CD14-positive monocyte (primary cell): ENCODE measurements around the gene BRD2. TPM values are rescaled to one million over a fixed set of nuclear protein-coding genes. Genes with fewer than 3 reads are reported as not detected.

Experiments
- DNase-seq, 3 donors: peaks; one replicate each; pipeline ENCODE4 v3.0.0-alpha.2; 2011 to 2022
- H2AFZ ChIP-seq: 2 replicates; pipeline ENCODE4 v1.6.0; 2012; ENCODE audit warnings: mild to moderate bottlenecking, low read depth, low read length, inconsistent platforms; ENCODE audit not compliant: insufficient read depth, poor library complexity, severe bottlenecking
- H3K27ac ChIP-seq, 2 donors: 1 replicate in 1 of 2; 2 replicates in 1 of 2; pipeline ENCODE4 v1.5.1; 2012 to 2013; ENCODE audit warnings: low read length in 2 of 2, control low read depth in 1 of 2, inconsistent platforms in 1 of 2, low read depth in 1 of 2, mild to moderate bottlenecking in 1 of 2
- H3K27me3 ChIP-seq, 2 donors: one replicate each; pipeline versions ENCODE4 v1.6.0 to v1.6.1; 2011 to 2013; ENCODE audit warnings: low read length in 2 of 2; ENCODE audit not compliant: control insufficient read depth in 2 of 2, insufficient read depth in 2 of 2
- H3K36me3 ChIP-seq, 2 donors: replicated peaks in 1 of 2; 1 replicate in 1 of 2; 2 replicates in 1 of 2; pipeline versions ENCODE4 v1.5.1 to v1.6.1; 2012 to 2013; ENCODE audit warnings: low read length in 2 of 2, control low read depth in 1 of 2, inconsistent platforms in 1 of 2, mild to moderate bottlenecking in 1 of 2; ENCODE audit not compliant: insufficient read depth in 2 of 2, control insufficient read depth in 1 of 2
- H3K4me1 ChIP-seq, 2 donors: 1 replicate in 1 of 2; 2 replicates in 1 of 2; pipeline versions ENCODE4 v1.5.1 to v1.6.1; 2012 to 2013; ENCODE audit warnings: low read length in 2 of 2, control low read depth in 1 of 2, inconsistent platforms in 1 of 2, mild to moderate bottlenecking in 1 of 2, moderate library complexity in 1 of 2; ENCODE audit not compliant: insufficient read depth in 2 of 2, control insufficient read depth in 1 of 2
- H3K4me2 ChIP-seq: replicated peaks from 2 replicates; pipeline ENCODE3; 2012; ENCODE audit warnings: low read length, moderate library complexity, mild to moderate bottlenecking; ENCODE audit not compliant: poor library complexity, severe bottlenecking; ENCODE audit errors: extremely low read depth
- H3K4me3 ChIP-seq, 3 experiments: fragments of 200-600 bp in 1 of 3; sonication (generic) in 1 of 3; replicated peaks in 1 of 3; 1 replicate in 2 of 3; 2 replicates in 1 of 3; pipeline ENCODE4 v1.5.1; 2011 to 2013; ENCODE audit warnings: low read length in 3 of 3, mild to moderate bottlenecking in 3 of 3, control low read depth in 2 of 3, low read depth in 2 of 3, inconsistent platforms in 1 of 3, moderate library complexity in 1 of 3
- H3K79me2 ChIP-seq: 2 replicates; pipeline ENCODE4 v1.6.0; 2012; ENCODE audit warnings: mild to moderate bottlenecking, control low read depth, inconsistent platforms, low read length, moderate library complexity; ENCODE audit not compliant: insufficient read depth
- H3K9ac ChIP-seq: 2 replicates; pipeline ENCODE4 v1.6.0; 2017; ENCODE audit warnings: low read length, mild to moderate bottlenecking; ENCODE audit not compliant: insufficient read depth, poor library complexity, severe bottlenecking
- H3K9me3 ChIP-seq, 2 donors: replicated peaks in 1 of 2; 1 replicate in 1 of 2; 2 replicates in 1 of 2; pipeline versions ENCODE4 v1.5.1 to v1.6.1; 2012 to 2013; ENCODE audit warnings: low read length in 2 of 2, control low read depth in 1 of 2; ENCODE audit not compliant: control insufficient read depth in 1 of 2, insufficient read depth in 1 of 2
- H4K20me1 ChIP-seq: 2 replicates; pipeline ENCODE4 v1.6.0; 2012; ENCODE audit warnings: mild to moderate bottlenecking, low read length, control low read depth, moderate library complexity; ENCODE audit not compliant: insufficient read depth
- H3K27ac Mint-ChIP-seq, 7 donors: one replicate each; pipeline ENCODE4 v1.8.0; 2020; ENCODE audit warnings: mild to moderate bottlenecking in 7 of 7, mixed read lengths in 7 of 7, moderate library complexity in 6 of 7, inconsistent platforms in 2 of 7
- H3K27me3 Mint-ChIP-seq, 3 donors: one replicate each; pipeline ENCODE4 v1.8.0; 2021 to 2022; ENCODE audit warnings: low read depth in 3 of 3, mild to moderate bottlenecking in 3 of 3, mixed read lengths in 3 of 3, moderate library complexity in 3 of 3, inconsistent platforms in 1 of 3
- H3K36me3 Mint-ChIP-seq, 2 donors: one replicate each; pipeline ENCODE4 v1.8.0; 2020; ENCODE audit warnings: mixed read lengths in 2 of 2, inconsistent platforms in 1 of 2, mild to moderate bottlenecking in 1 of 2
- H3K4me1 Mint-ChIP-seq: one replicate; pipeline ENCODE4 v1.8.0; 2020; ENCODE audit warnings: mild to moderate bottlenecking, mixed read lengths
- H3K4me3 Mint-ChIP-seq, 2 donors: one replicate each; pipeline ENCODE4 v1.8.0; 2020; ENCODE audit warnings: mild to moderate bottlenecking in 2 of 2, mixed read lengths in 2 of 2, moderate library complexity in 1 of 2
- H3K9me3 Mint-ChIP-seq, 7 donors: one replicate each; pipeline ENCODE4 v1.8.0; 2020 to 2022; ENCODE audit warnings: mixed read lengths in 7 of 7, mild to moderate bottlenecking in 6 of 7, moderate library complexity in 6 of 7, inconsistent platforms in 2 of 7
- CTCF ChIP-seq: fragments of 200-600 bp; IDR thresholded peaks from one replicate; pipeline ENCODE4 v1.8.0; 2022; ENCODE audit warnings: antibody characterized with exemption, mild to moderate bottlenecking
- WGBS: methylation state at CpG from one replicate; pipeline ENCODE4 v1.1.5; 2013; ENCODE audit warnings: missing lambda C conversion rate; ENCODE audit not compliant: insufficient coverage; 5-methylcytosine and 5-hydroxymethylcytosine counted together
- intact Hi-C, 2 donors: fragments of 100-400 bp; cut with micrococcal nuclease; formaldehyde crosslinking; loops; one replicate each; pipeline versions ENCODE4 v1.15.0 to v1.15.1; 2023
- polyA plus RNA-seq, 3 donors: library from polyadenylated mRNA; depleted of rRNA in 1 of 3; unstranded in 2 of 3; stranded (reverse) in 1 of 3; fragments of 300-500 nt in 2 of 3; fragments of >200 nt in 1 of 3; fragmentation: Illumina TruSeq in 2 of 3; gene quantifications; 1 replicate in 2 of 3; 2 replicates in 1 of 3; pipeline ENCODE4 v1.2.3, GENCODE V29; 2012 to 2021

Gene BRD2
- polyA plus RNA-seq, 3 donors, result 9.6 to 475 (median 21.7) TPM

- Mint-ChIP-seq H3K4me1 (peaks cover 52% of the 10 kb centered on the region), H3K9me3 (no peaks in the 10 kb centered on the region), H3K27ac (peak overlapping the region in 3 of 7 donors; percentile 14 to 43 (median 38)), H3K4me3 (no peak overlapping the region), H3K36me3 (peaks cover 71 to 78% of the 10 kb centered on the region in 2 donors), H3K27me3 (no peaks in the 10 kb centered on the region)
- H3K27ac ChIP-seq, result peak overlapping the region in 1 of 2 donors; percentile 4
- peaks cover 72 to 82% of the 10 kb centered on the region in 2 donors for H3K36me3 ChIP-seq
- TF ChIP-seq CTCF, result no peak
- no peak overlapping the region for H3K4me3 ChIP-seq
- H3K9me3 ChIP-seq, result no peaks in the 10 kb centered on the region
- intact Hi-C loops, result no loop called here
- H3K27me3 ChIP-seq, result no peaks in the 10 kb centered on the region
- no peak overlapping the region for H3K9ac ChIP-seq
- H3K4me1 ChIP-seq, result peaks cover 21 to 36% of the 10 kb centered on the region in 2 donors
- no peak overlapping the region for H2AFZ ChIP-seq
- H4K20me1 ChIP-seq, result peaks cover 99% of the 10 kb centered on the region
- H3K79me2 ChIP-seq, result peaks cover 46% of the 10 kb centered on the region
- no peak overlapping the region for H3K4me2 ChIP-seq
- 80% methylated on average over 1 of the region's 12 CpGs for WGBS
- no peak for DNase-seq
Measured at GRCh38 chr6:32979720-32980487, 11.5 kb downstream of the BRD2 start.

DNA sequence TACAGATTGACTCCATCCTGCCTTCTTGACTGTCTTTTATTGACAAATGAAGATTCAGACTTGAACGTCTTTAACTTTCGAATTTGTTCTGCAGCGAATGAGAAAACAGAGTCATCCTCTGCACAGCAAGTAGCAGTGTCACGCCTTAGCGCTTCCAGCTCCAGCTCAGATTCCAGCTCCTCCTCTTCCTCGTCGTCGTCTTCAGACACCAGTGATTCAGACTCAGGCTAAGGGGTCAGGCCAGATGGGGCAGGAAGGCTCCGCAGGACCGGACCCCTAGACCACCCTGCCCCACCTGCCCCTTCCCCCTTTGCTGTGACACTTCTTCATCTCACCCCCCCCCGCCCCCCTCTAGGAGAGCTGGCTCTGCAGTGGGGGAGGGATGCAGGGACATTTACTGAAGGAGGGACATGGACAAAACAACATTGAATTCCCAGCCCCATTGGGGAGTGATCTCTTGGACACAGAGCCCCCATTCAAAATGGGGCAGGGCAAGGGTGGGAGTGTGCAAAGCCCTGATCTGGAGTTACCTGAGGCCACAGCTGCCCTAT lies 12.2 kb downstream of the BRD2 start:
- Mint-ChIP-seq H3K4me1 (peaks cover 46% of the 10 kb centered on the region), H3K4me3 (no peak overlapping the region), H3K36me3 (peaks cover 65 to 75% of the 10 kb centered on the region in 2 donors), H3K9me3 (no peaks in the 10 kb centered on the region), H3K27ac (peak overlapping the region in 4 of 7 donors; percentile 26 to 53 (median 36)), H3K27me3 (no peaks in the 10 kb centered on the region)
- TF ChIP-seq CTCF, result no peak
- H3K4me1 ChIP-seq, result peaks cover 15 to 29% of the 10 kb centered on the region in 2 donors
- peaks cover 65 to 75% of the 10 kb centered on the region in 2 donors for H3K36me3 ChIP-seq
- WGBS, result 84% methylated on average over 8 of the region's 11 CpGs
- H4K20me1 ChIP-seq, result peaks cover 92% of the 10 kb centered on the region
- H3K79me2 ChIP-seq, result peaks cover 39% of the 10 kb centered on the region
- H3K4me2 ChIP-seq, result no peak overlapping the region
- no peak overlapping the region for H3K4me3 ChIP-seq
- no peak overlapping the region for H2AFZ ChIP-seq
- no peak for DNase-seq
- no peaks in the 10 kb centered on the region for H3K27me3 ChIP-seq
- no peak overlapping the region for H3K27ac ChIP-seq
- intact Hi-C loops, result no loop called here
- no peaks in the 10 kb centered on the region for H3K9me3 ChIP-seq
- no peak overlapping the region for H3K9ac ChIP-seq
